H9 (cell line): ENCODE measurements around the gene CYB5A. TPM values are rescaled to one million over a fixed set of nuclear protein-coding genes. Genes with fewer than 3 reads are reported as not detected.

ENCODE experiments used
- DNase-seq: peaks from one replicate; pipeline ENCODE4 v3.0.0-alpha.2; 2017
- H2AFZ ChIP-seq: one replicate; pipeline ENCODE4 v1.6.1; 2013; ENCODE audit warnings: mild to moderate bottlenecking, low read length, control low read depth, moderate library complexity
- H2AK5ac ChIP-seq: 2 replicates; pipeline ENCODE4 v1.6.1; 2013; ENCODE audit warnings: low read length, control low read depth, mixed read lengths; ENCODE audit not compliant: insufficient read length
- H2BK120ac ChIP-seq: one replicate; pipeline ENCODE4 v1.6.1; 2013; ENCODE audit warnings: low read depth, mild to moderate bottlenecking, low read length, control low read depth, inconsistent platforms; ENCODE audit not compliant: poor library complexity, severe bottlenecking
- H2BK12ac ChIP-seq: 2 replicates; pipeline ENCODE4 v1.6.1; 2013; ENCODE audit warnings: low read length, control low read depth, mixed read lengths, low read depth; ENCODE audit not compliant: insufficient read length
- H2BK15ac ChIP-seq: 2 replicates; pipeline ENCODE4 v1.6.1; 2013; ENCODE audit warnings: low read depth, low read length, control low read depth
- H2BK20ac ChIP-seq: one replicate; pipeline ENCODE4 v1.6.1; 2013; ENCODE audit warnings: low read depth, mild to moderate bottlenecking, low read length, control low read depth, inconsistent platforms; ENCODE audit not compliant: poor library complexity, severe bottlenecking
- H2BK5ac ChIP-seq: 2 replicates; pipeline ENCODE4 v1.6.1; 2013; ENCODE audit warnings: low read length, control low read depth, mixed read lengths; ENCODE audit not compliant: insufficient read length
- H3K14ac ChIP-seq: 2 replicates; pipeline ENCODE4 v1.6.1; 2013; ENCODE audit warnings: low read length, control low read depth; ENCODE audit not compliant: insufficient read depth
- H3K18ac ChIP-seq: 2 replicates; pipeline ENCODE4 v1.6.1; 2013; ENCODE audit warnings: low read depth, mild to moderate bottlenecking, mixed read lengths, low read length, control low read depth; ENCODE audit not compliant: insufficient read length
- H3K23ac ChIP-seq: 2 replicates; pipeline ENCODE4 v1.6.1; 2013; ENCODE audit warnings: low read length, control low read depth, mixed read lengths, low read depth; ENCODE audit not compliant: insufficient read length
- H3K23me2 ChIP-seq: 2 replicates; pipeline ENCODE4 v1.6.1; 2013; ENCODE audit warnings: low read depth, mild to moderate bottlenecking, mixed read lengths, low read length, control low read depth; ENCODE audit not compliant: insufficient read length, poor library complexity, severe bottlenecking
- H3K27ac ChIP-seq: 2 replicates; pipeline ENCODE4 v1.5.1; 2013; ENCODE audit warnings: low read length, control low read depth, mixed read lengths, low read depth; ENCODE audit not compliant: insufficient read length
- H3K27me3 ChIP-seq: 2 replicates; pipeline ENCODE4 v1.6.1; 2013; ENCODE audit warnings: low read length, control low read depth, inconsistent platforms; ENCODE audit not compliant: insufficient read depth
- H3K4ac ChIP-seq: 2 replicates; pipeline ENCODE4 v1.6.1; 2013; ENCODE audit warnings: low read depth, mild to moderate bottlenecking, control low read depth, inconsistent platforms, low read length, moderate library complexity
- H3K4me1 ChIP-seq: 2 replicates; pipeline ENCODE4 v1.6.1; 2013; ENCODE audit warnings: low read length, control low read depth, inconsistent platforms; ENCODE audit not compliant: insufficient read depth
- H3K4me2 ChIP-seq: 2 replicates; pipeline ENCODE4 v1.6.1; 2013; ENCODE audit warnings: low read length, control low read depth, mixed read lengths; ENCODE audit not compliant: insufficient read length, insufficient read depth
- H3K56ac ChIP-seq: 2 replicates; pipeline ENCODE4 v1.6.1; 2013; ENCODE audit warnings: low read depth, mild to moderate bottlenecking, mixed read lengths, low read length, control low read depth; ENCODE audit not compliant: insufficient read length
- H3K79me1 ChIP-seq: 2 replicates; pipeline ENCODE4 v1.6.1; 2013; ENCODE audit warnings: low read depth, mild to moderate bottlenecking, moderate library complexity, low read length, control low read depth, inconsistent platforms; ENCODE audit not compliant: insufficient read depth, poor library complexity, severe bottlenecking
- H3K79me2 ChIP-seq: 2 replicates; pipeline ENCODE4 v1.6.1; 2013; ENCODE audit warnings: low read length, control low read depth, inconsistent platforms; ENCODE audit not compliant: insufficient read depth
- H3K9ac ChIP-seq: 2 replicates; pipeline ENCODE4 v1.6.1; 2013; ENCODE audit warnings: low read length, control low read depth, mixed read lengths; ENCODE audit not compliant: insufficient read length; ENCODE audit errors: extremely low read depth
- H3K9me3 ChIP-seq: one replicate; pipeline ENCODE4 v1.6.1; 2013; ENCODE audit warnings: low read depth, low read length, inconsistent platforms; ENCODE audit not compliant: control insufficient read depth
- H3T11ph ChIP-seq: one replicate; pipeline ENCODE4 v1.6.1; 2013; ENCODE audit warnings: mild to moderate bottlenecking, low read length, control low read depth, inconsistent platforms
- H4K20me1 ChIP-seq: one replicate; pipeline ENCODE4 v1.6.1; 2013; ENCODE audit not compliant: control insufficient read depth, insufficient read length, insufficient read depth
- H4K5ac ChIP-seq: 2 replicates; pipeline ENCODE4 v1.6.1; 2013; ENCODE audit warnings: low read depth, mild to moderate bottlenecking, mixed read lengths, low read length, control low read depth; ENCODE audit not compliant: insufficient read length
- H4K8ac ChIP-seq: replicated peaks from 2 replicates; pipeline ENCODE4 v1.6.1; 2013; ENCODE audit warnings: low read length, control low read depth, mixed read lengths, low read depth; ENCODE audit not compliant: insufficient read length
- H4K91ac ChIP-seq: 2 replicates; pipeline ENCODE4 v1.6.1; 2013; ENCODE audit warnings: low read depth, mild to moderate bottlenecking, moderate library complexity, mixed read lengths, low read length, control low read depth; ENCODE audit not compliant: insufficient read length
- H3K27ac Mint-ChIP-seq, 3 experiments: 2 replicates in 2 of 3; 3 replicates in 1 of 3; pipeline ENCODE4 v1.8.0; 2020 to 2021; ENCODE audit warnings: mixed read lengths in 3 of 3, mild to moderate bottlenecking in 1 of 3, moderate library complexity in 1 of 3
- H3K27me3 Mint-ChIP-seq: 2 replicates; pipeline ENCODE4 v1.8.0; 2021; ENCODE audit warnings: low read depth, mild to moderate bottlenecking, moderate library complexity, mixed read lengths
- H3K36me3 Mint-ChIP-seq, 3 experiments: 2 replicates in 2 of 3; 3 replicates in 1 of 3; pipeline ENCODE4 v1.8.0; 2020 to 2021; ENCODE audit warnings: low read depth in 3 of 3, mixed read lengths in 3 of 3; ENCODE audit not compliant: insufficient read depth in 1 of 3
- H3K4me1 Mint-ChIP-seq, 2 experiments: 2 replicates each; pipeline ENCODE4 v1.8.0; 2020; ENCODE audit warnings: mixed read lengths in 2 of 2
- H3K4me3 Mint-ChIP-seq, 2 experiments: 2 replicates in 1 of 2; 3 replicates in 1 of 2; pipeline ENCODE4 v1.8.0; 2020 to 2021; ENCODE audit warnings: mild to moderate bottlenecking in 2 of 2, mixed read lengths in 2 of 2, moderate library complexity in 1 of 2
- H3K9me3 Mint-ChIP-seq, 2 experiments: 2 replicates in 1 of 2; 3 replicates in 1 of 2; pipeline ENCODE4 v1.8.0; 2020; ENCODE audit warnings: mild to moderate bottlenecking in 2 of 2, mixed read lengths in 2 of 2, moderate library complexity in 1 of 2
- CTCF ChIP-seq: fragments of 200-600 bp; sonication (generic); conservative IDR thresholded peaks from 3 replicates; pipeline ENCODE4 v1.8.0; 2021; ENCODE audit warnings: antibody characterized with exemption, mild to moderate bottlenecking
- WGBS: extraction: QIAGEN DNeasy Blood & Tissue Kit; methylation state at CpG from one replicate; pipeline ENCODE4 v1.1.7; 2013; ENCODE audit warnings: missing lambda C conversion rate, low lambda C conversion rate, mixed read lengths; ENCODE audit not compliant: insufficient read length; ENCODE audit errors: extremely low coverage; 5-methylcytosine and 5-hydroxymethylcytosine counted together
- total RNA-seq: library from RNA; stranded (reverse); gene quantifications from 2 replicates; pipeline ENCODE4 v1.2.1, GENCODE V29; 2021

Gene CYB5A
- total RNA-seq, 1 experiment from 2014 or later = 93.2 TPM

GRCh38 chr18:74273394-74273793 lies 18.4 kb downstream of the CYB5A start:
- Mint-ChIP-seq H3K9me3 (no peaks in the 10 kb centered on the region), H3K36me3 (peaks cover 13 to 21% (median 16%) of the 10 kb centered on the region in 3 experiments), H3K4me1 (peaks cover 35 to 36% of the 10 kb centered on the region in 2 experiments), H3K4me3 (no peak overlapping the region), H3K27me3 (no peaks in the 10 kb centered on the region), H3K27ac (no peak overlapping the region; a peak in 1 of 7 replicates)
- Histone ChIP-seq H3K23me2 (no peaks in the 10 kb centered on the region), H2AK5ac (no peak overlapping the region), H3K27me3 (no peaks in the 10 kb centered on the region), H3K56ac (no peak overlapping the region), H2BK120ac (no peak overlapping the region), H3K23ac (no peak overlapping the region), H3K79me2 (peaks cover 27% of the 10 kb centered on the region; the same call in 1 of the 2 replicates), H3K27ac (no peak overlapping the region), H3K4ac (no peak overlapping the region), H2BK5ac (no peak overlapping the region), H2AFZ (no peak overlapping the region), H2BK12ac (no peak overlapping the region), H4K20me1 (no peaks in the 10 kb centered on the region), H3T11ph (no peak overlapping the region), H2BK20ac (no peak overlapping the region), H4K8ac (no peak overlapping the region), H3K18ac (no peak overlapping the region), H3K9ac (no peak overlapping the region), H3K4me2 (no peak overlapping the region), H4K91ac (no peak overlapping the region), H3K9me3 (no peaks in the 10 kb centered on the region), H3K14ac (no peak overlapping the region), H4K5ac (no peak overlapping the region), H3K79me1 (peaks cover 9% of the 10 kb centered on the region), H3K4me1 (peaks cover 10% of the 10 kb centered on the region; the same call in 1 of the 2 replicates), H2BK15ac (no peak overlapping the region)
- TF ChIP-seq CTCF = no peak
- WGBS = no CpG with 5 or more reads among the region's 3 CpGs
- DNase-seq = no peak
